Activated CD8-positive, alpha-beta T cell treated with anti-CD3 and anti-CD28 coated beads, Interleukin-2, amount 10 ng/mL, durations not matched to agents 7 days and 5 days (primary cell): ENCODE measurements around the gene EID2. TPM values are rescaled to one million over a fixed set of nuclear protein-coding genes. Genes with fewer than 3 reads are reported as not detected.
A peak's percentile ranks its signal among the peaks of the same experiment; 100 is the strongest.

Source experiments
- ATAC-seq: fragments of 150-1000 bp; cut with Tn5 transposase; one replicate; pipeline ENCODE4 v1.10.0; 2021; ENCODE audit warnings: moderate library complexity
- CTCF ChIA-PET: fragments of 350-600 bp; sonication (Branson Sonifier 250); formaldehyde crosslinking; loops from one replicate; lab custom pipeline; 2021; ENCODE audit warnings: antibody characterized with exemption; lab: Charles Lee
- POLR2A ChIA-PET: fragments of 350-600 bp; sonication (Branson Sonifier 250); formaldehyde crosslinking; loops from one replicate; lab custom pipeline; 2021; ENCODE audit warnings: antibody characterized with exemption; lab: Charles Lee
- DNase-seq: peaks from one replicate; pipeline ENCODE4 v3.0.0-alpha.2; 2020
- H3K27ac Mint-ChIP-seq: one replicate; pipeline ENCODE4 v1.8.0; 2021; ENCODE audit warnings: mild to moderate bottlenecking, mixed read lengths
- H3K27me3 Mint-ChIP-seq: one replicate; pipeline ENCODE4 v1.8.0; 2021; ENCODE audit warnings: low read depth, mixed read lengths
- H3K36me3 Mint-ChIP-seq: one replicate; pipeline ENCODE4 v1.8.0; 2021; ENCODE audit warnings: low read depth, mixed read lengths
- H3K4me1 Mint-ChIP-seq: one replicate; pipeline ENCODE4 v1.8.0; 2021; ENCODE audit warnings: low read depth, mixed read lengths
- H3K4me3 Mint-ChIP-seq: one replicate; pipeline ENCODE4 v1.8.0; 2021; ENCODE audit warnings: mild to moderate bottlenecking, mixed read lengths
- H3K9me3 Mint-ChIP-seq: one replicate; pipeline ENCODE4 v1.8.0; 2022; ENCODE audit warnings: mixed read lengths; ENCODE audit not compliant: insufficient read depth
- total RNA-seq, 2 experiments: library from RNA; stranded (reverse); gene quantifications; one replicate each; pipeline ENCODE4 v1.2.3, GENCODE V29; 2021

EID2 gene
- total RNA-seq, 2 experiments from 2014 or later = 18.9 to 19.9 TPM

- ChIA-PET CTCF (interaction anchor here (0.7 to 3.5 kb wide), 18 partner anchors 10 to 259 kb away, joined by 3 to 30 read pairs (median 6); partner anchors contain the start of genes PLEKHG2 and RPS16), POLR2A (interaction anchor here (1.3 to 1.8 kb wide), 2 partner anchors 88 to 97 kb away, joined by 9 to 11 read pairs; partner anchors contain the start of genes RPS16 and SUPT5H)
- Mint-ChIP-seq H3K27me3 (no peaks in the 10 kb centered on the region), H3K27ac (no peak overlapping the region), H3K36me3 (peaks cover 12% of the 10 kb centered on the region), H3K4me1 (peaks cover 29% of the 10 kb centered on the region), H3K4me3 (peak overlapping the region; percentile 92), H3K9me3 (no peaks in the 10 kb centered on the region)
- DNase-seq (no peak), ATAC-seq (peak; percentile 30)
These were observed 6.9 kb downstream of the EID2 start for GRCh38 chr19:39533003-39533512.

- Mint-ChIP-seq H3K4me3 (peak within 1 kb of the TSS; percentile 92), H3K36me3 (peaks cover 6% of the 10 kb centered on the region), H3K4me1 (peaks cover 23% of the 10 kb centered on the region), H3K27ac (peak within 1 kb of the TSS; percentile 87), H3K27me3 (no peaks in the 10 kb centered on the region), H3K9me3 (no peaks in the 10 kb centered on the region)
- ChIA-PET POLR2A (interaction anchor here (0.7 to 1.8 kb wide), 3 partner anchors 56 to 96 kb away, joined by 3 to 11 read pairs (median 9); partner anchors contain the start of genes RPS16 and SUPT5H), CTCF (interaction anchor here (0.7 to 3.5 kb wide), 22 partner anchors 11 to 190 kb away, joined by 3 to 30 read pairs (median 6); partner anchors contain the start of genes PLEKHG2, RPS16, SAMD4B and TIMM50)
- peak; percentile 93 for ATAC-seq
- peak; percentile 95 for DNase-seq
These were observed 7.5 kb downstream of the EID2 start, which contains the start of gene EID2B for GRCh38 chr19:39532233-39533002. Gene EID2B (minus strand): TSS chr19:39532852. CDS start chr19:39532802, 50 bp downstream.

- ATAC-seq = no peak
- peak overlapping the region; percentile 92 for H3K4me3 Mint-ChIP-seq
- H3K9me3 Mint-ChIP-seq = no peaks in the 10 kb centered on the region
- no peaks in the 10 kb centered on the region for H3K27me3 Mint-ChIP-seq
- ChIA-PET POLR2A (interaction anchor here (1.8 kb wide), 1 partner anchor 87 kb away, joined by 11 read pairs; the partner anchor contains the start of gene SUPT5H), CTCF (interaction anchor here (0.8 to 3.5 kb wide), 19 partner anchors 12 to 190 kb away, joined by 3 to 30 read pairs (median 6); partner anchors contain the start of genes PLEKHG2, RPS16, SAMD4B and TIMM50)
- no peak for DNase-seq
- peak overlapping the region; percentile 87 for H3K27ac Mint-ChIP-seq
- peaks cover 21% of the 10 kb centered on the region for H3K4me1 Mint-ChIP-seq
- H3K36me3 Mint-ChIP-seq = peaks cover 4% of the 10 kb centered on the region
These were observed 8.1 kb downstream of the EID2 start for GRCh38 chr19:39531834-39532232.

GRCh38 chr19:39525205-39525604 lies 14.8 kb downstream of the EID2 start:
- H3K27ac Mint-ChIP-seq = no peak overlapping the region
- no peaks in the 10 kb centered on the region for H3K9me3 Mint-ChIP-seq
- POLR2A ChIA-PET = no interaction called here
- DNase-seq (no peak), ATAC-seq (no peak)
- CTCF ChIA-PET = interaction anchor here (1.8 kb wide), 1 partner anchor 22 kb away, joined by 6 read pairs; no protein-coding TSS in a partner anchor
- no peaks in the 10 kb centered on the region for H3K27me3 Mint-ChIP-seq
- peaks cover 5% of the 10 kb centered on the region for H3K4me1 Mint-ChIP-seq
- no peak overlapping the region for H3K4me3 Mint-ChIP-seq
- H3K36me3 Mint-ChIP-seq = no peaks in the 10 kb centered on the region

- Mint-ChIP-seq H3K27ac (no peak overlapping the region), H3K36me3 (no peaks in the 10 kb centered on the region), H3K4me3 (no peak overlapping the region), H3K27me3 (no peaks in the 10 kb centered on the region), H3K9me3 (no peaks in the 10 kb centered on the region), H3K4me1 (peaks cover 5% of the 10 kb centered on the region)
- ATAC-seq = no peak
- DNase-seq = no peak
- CTCF ChIA-PET = interaction anchor here (1.8 kb wide), 1 partner anchor 22 kb away, joined by 6 read pairs; no protein-coding TSS in a partner anchor
- POLR2A ChIA-PET = no interaction called here
These were observed 15.5 kb downstream of the EID2 start for GRCh38 chr19:39524495-39524894.

GRCh38 chr19:39520541-39521484 lies 19.1 kb downstream of the EID2 start:
- Mint-ChIP-seq H3K27me3 (peaks cover 13% of the 10 kb centered on the region), H3K4me3 (no peak overlapping the region), H3K4me1 (peaks cover 4% of the 10 kb centered on the region), H3K27ac (no peak overlapping the region), H3K36me3 (no peaks in the 10 kb centered on the region), H3K9me3 (no peaks in the 10 kb centered on the region)
- ChIA-PET CTCF (interaction anchor here (2.0 kb wide), 1 partner anchor 12 kb away, joined by 8 read pairs; the partner anchor contains the start of gene EID2B), POLR2A (interaction anchor here (2.2 kb wide), 1 partner anchor 85 kb away, joined by 7 read pairs; the partner anchor contains the start of gene RPS16)
- ATAC-seq (no peak), DNase-seq (no peak)

GRCh38 chr19:39518975-39519374 lies 21.0 kb downstream of the EID2 start:
- peaks cover 1% of the 10 kb centered on the region for H3K36me3 Mint-ChIP-seq
- CTCF ChIA-PET = interaction anchor here (1.0 to 2.0 kb wide), 3 partner anchors 14 to 45 kb away, joined by 3 to 8 read pairs (median 3); partner anchors contain the start of gene EID2B
- DNase-seq (no peak), ATAC-seq (no peak)
- H3K27me3 Mint-ChIP-seq = peaks cover 30% of the 10 kb centered on the region
- no peaks in the 10 kb centered on the region for H3K9me3 Mint-ChIP-seq
- H3K27ac Mint-ChIP-seq = no peak overlapping the region
- peaks cover 15% of the 10 kb centered on the region for H3K4me1 Mint-ChIP-seq
- POLR2A ChIA-PET = interaction anchor here (0.6 to 2.2 kb wide), 3 partner anchors 12 to 83 kb away, joined by 4 to 7 read pairs (median 4); partner anchors contain the start of gene RPS16
- no peak overlapping the region for H3K4me3 Mint-ChIP-seq

- CTCF ChIA-PET = interaction anchor here (1.2 to 2.0 kb wide), 2 partner anchors 14 to 19 kb away, joined by 3 to 8 read pairs; partner anchors contain the start of gene EID2B
- Mint-ChIP-seq H3K9me3 (no peaks in the 10 kb centered on the region), H3K36me3 (peaks cover 1% of the 10 kb centered on the region), H3K27ac (no peak overlapping the region), H3K27me3 (peaks cover 35% of the 10 kb centered on the region), H3K4me3 (no peak overlapping the region), H3K4me1 (peaks cover 15% of the 10 kb centered on the region)
- DNase-seq = no peak
- no peak for ATAC-seq
- POLR2A ChIA-PET = interaction anchor here (0.6 to 2.2 kb wide), 3 partner anchors 11 to 83 kb away, joined by 4 to 7 read pairs (median 4); partner anchors contain the start of gene RPS16
These were observed 21.5 kb downstream of the EID2 start for GRCh38 chr19:39518458-39518857.

GRCh38 chr19:39517432-39517831 lies 22.5 kb downstream of the EID2 start:
- ChIA-PET CTCF (no interaction called here), POLR2A (no interaction called here)
- no peak for ATAC-seq
- no peak for DNase-seq
- Mint-ChIP-seq H3K36me3 (peaks cover 1% of the 10 kb centered on the region), H3K4me3 (no peak overlapping the region), H3K9me3 (no peaks in the 10 kb centered on the region), H3K4me1 (peaks cover 15% of the 10 kb centered on the region), H3K27me3 (peaks cover 42% of the 10 kb centered on the region), H3K27ac (no peak overlapping the region)

GRCh38 chr19:39516270-39516669 lies 23.7 kb downstream of the EID2 start:
- peaks cover 1% of the 10 kb centered on the region for H3K36me3 Mint-ChIP-seq

More at GRCh38 chr19:39516270-39516669, 23.7 kb downstream of the EID2 start:
- peak; percentile 25 for ATAC-seq
- Mint-ChIP-seq H3K27ac (no peak overlapping the region), H3K27me3 (peaks cover 42% of the 10 kb centered on the region), H3K9me3 (no peaks in the 10 kb centered on the region), H3K4me1 (peaks cover 15% of the 10 kb centered on the region), H3K4me3 (no peak overlapping the region)
- ChIA-PET CTCF (interaction anchor here (0.8 kb wide), 1 partner anchor 42 kb away, joined by 3 read pairs; no protein-coding TSS in a partner anchor), POLR2A (no interaction called here)
- no peak for DNase-seq
